ENCODE data around the gene PCDH19. TPM values are rescaled to one million over a fixed set of nuclear protein-coding genes. Genes with fewer than 3 reads are reported as not detected.

PCDH19 gene
- total RNA-seq, 1 donor from 2014 or later, result 0.27 TPM

DNA sequence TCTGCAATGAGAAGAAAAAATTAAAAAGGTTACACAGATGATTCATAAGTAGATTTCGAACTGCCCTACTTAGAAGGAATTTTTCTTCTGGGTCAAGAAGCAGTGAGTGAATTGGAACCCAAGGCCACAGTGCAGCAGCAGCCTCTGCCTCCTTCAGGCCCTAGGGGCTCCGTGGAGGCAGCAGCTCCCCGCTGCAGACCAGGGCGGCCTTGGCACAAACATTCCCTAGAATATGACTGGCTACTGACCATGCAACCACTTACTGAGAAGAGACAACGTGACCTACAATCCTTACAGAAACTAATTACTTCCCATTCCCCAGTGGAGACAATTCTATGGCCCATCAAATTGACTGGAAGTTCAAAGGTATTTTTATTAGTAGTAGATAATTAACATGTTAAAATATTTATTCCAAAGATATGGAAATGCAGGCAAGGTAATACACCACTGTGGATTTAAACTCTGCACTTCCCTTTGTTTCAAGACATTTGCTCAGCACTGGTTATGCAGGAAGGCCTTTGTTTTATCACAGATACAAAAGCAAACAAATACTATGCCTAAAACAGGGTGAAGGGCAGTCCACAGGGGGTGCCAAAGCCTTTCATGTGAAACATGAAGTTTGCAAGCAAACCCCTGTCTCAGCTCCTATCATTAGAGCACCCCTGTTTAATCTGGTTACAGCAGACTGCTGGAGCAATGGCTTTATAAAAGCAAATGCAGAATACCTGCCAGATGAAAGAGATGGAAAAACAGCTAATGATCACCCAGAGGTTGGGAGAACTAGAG, 59.2 kb downstream of the PCDH19 start:
- no peak for ATAC-seq
- Histone ChIP-seq H3K36me3 (no peaks in the 10 kb centered on the region), H3K27ac (no peak overlapping the region), H3K27me3 (ENCODE audit: low read depth) (no peaks in the 10 kb centered on the region), H3K9me3 (no peaks in the 10 kb centered on the region), H3K4me1 (no peaks in the 10 kb centered on the region), H3K4me3 (no peak overlapping the region)
- TF ChIP-seq, protein P1, sequence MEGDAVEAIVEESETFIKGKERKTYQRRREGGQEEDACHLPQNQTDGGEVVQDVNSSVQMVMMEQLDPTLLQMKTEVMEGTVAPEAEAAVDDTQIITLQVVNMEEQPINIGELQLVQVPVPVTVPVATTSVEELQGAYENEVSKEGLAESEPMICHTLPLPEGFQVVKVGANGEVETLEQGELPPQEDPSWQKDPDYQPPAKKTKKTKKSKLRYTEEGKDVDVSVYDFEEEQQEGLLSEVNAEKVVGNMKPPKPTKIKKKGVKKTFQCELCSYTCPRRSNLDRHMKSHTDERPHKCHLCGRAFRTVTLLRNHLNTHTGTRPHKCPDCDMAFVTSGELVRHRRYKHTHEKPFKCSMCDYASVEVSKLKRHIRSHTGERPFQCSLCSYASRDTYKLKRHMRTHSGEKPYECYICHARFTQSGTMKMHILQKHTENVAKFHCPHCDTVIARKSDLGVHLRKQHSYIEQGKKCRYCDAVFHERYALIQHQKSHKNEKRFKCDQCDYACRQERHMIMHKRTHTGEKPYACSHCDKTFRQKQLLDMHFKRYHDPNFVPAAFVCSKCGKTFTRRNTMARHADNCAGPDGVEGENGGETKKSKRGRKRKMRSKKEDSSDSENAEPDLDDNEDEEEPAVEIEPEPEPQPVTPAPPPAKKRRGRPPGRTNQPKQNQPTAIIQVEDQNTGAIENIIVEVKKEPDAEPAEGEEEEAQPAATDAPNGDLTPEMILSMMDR (IDR thresholded peaks at IDR 0.05), result no peak
- DNase-seq, result no peak
- intact Hi-C loops (cut with DNase I), result no loop called here

DNA sequence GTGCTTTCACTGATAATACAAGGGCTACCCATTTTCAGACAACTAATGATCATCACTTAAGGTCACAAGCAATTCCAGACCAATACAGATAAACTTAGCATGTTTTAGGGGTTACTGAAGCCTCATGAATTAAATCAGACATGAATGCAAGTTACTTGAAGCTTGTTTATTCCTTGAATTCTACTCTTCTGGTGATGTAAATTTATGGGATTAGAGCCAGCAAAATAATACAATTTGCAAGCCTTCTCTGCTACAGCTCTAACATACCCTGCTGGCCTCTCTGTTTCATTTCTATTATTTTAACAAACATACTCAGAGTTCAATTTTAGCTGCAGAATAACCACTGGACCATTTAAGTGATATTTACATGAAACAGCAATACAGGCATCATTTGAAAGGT, 60.7 kb downstream of the PCDH19 start:
- Histone ChIP-seq H3K27me3 (ENCODE audit: low read depth) (no peaks in the 10 kb centered on the region), H3K9me3 (no peaks in the 10 kb centered on the region), H3K36me3 (no peaks in the 10 kb centered on the region), H3K4me3 (no peak overlapping the region), H3K27ac (no peak overlapping the region), H3K4me1 (no peaks in the 10 kb centered on the region)
- intact Hi-C loops (cut with DNase I), result no loop called here
- DNase-seq (no peak), ATAC-seq (no peak)
- TF ChIP-seq, protein P1 (IDR thresholded peaks at IDR 0.05), result no peak

DNA sequence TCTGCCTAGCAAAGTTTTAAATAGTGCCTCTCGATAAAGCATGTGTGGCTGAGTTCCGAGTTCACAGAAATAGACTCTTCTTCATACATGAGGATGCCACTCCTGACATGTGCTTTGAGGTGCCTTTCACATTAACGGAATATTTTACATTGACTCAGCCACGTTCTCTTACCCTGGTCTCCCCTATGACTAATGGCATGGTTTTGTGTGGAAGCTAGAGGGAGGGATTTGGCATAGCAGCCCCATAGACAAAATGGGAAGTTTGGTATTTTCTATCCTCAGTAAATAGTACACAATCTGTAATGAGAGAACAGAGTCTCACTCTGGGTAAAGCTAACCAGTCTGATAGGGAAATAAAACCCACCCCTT, 68.9 kb downstream of the PCDH19 start:
- intact Hi-C loops (cut with DNase I), result no loop called here
- no peak for ATAC-seq

DNA sequence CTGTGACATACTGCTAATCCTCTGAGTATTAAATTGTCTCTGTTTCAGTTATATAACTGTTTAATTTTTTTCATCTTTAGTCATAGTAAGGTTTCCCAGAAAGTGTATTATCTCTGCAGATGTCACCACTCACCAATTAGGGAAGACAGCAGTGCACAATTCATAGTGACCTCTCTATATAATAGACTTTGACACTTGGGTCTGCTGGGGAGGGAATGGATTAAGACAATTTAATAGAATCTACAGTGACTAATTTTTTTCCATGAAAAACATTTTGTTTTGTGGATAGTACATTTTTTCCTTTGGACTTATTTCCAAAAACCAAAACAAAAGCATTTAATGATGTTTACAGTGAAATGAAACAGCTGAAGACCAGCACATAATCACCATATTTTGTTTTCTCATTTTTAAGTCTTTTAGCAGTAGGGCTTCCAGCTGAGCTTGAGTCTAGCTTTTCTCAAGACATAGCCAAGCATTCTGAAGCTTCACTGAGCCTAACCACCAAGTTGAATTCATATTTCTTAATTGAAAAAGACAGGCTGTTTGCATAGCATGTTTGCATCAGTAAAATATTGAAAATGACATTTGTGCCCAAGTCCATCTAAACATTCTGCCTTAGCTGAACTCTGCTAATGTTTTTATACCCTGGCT, 69.5 kb downstream of the PCDH19 start:
- intact Hi-C loops (cut with DNase I), result no loop called here
- DNase-seq (no peak), ATAC-seq (no peak)
- Histone ChIP-seq H3K36me3 (no peaks in the 10 kb centered on the region), H3K27ac (no peak overlapping the region), H3K9me3 (no peaks in the 10 kb centered on the region), H3K4me1 (no peaks in the 10 kb centered on the region), H3K27me3 (ENCODE audit: low read depth) (no peaks in the 10 kb centered on the region), H3K4me3 (no peak overlapping the region)
- TF ChIP-seq, protein P1 (IDR thresholded peaks at IDR 0.05), result no peak

More for the DNA sequence above, 68.9 kb downstream of the PCDH19 start:
- H3K36me3 ChIP-seq, result no peaks in the 10 kb centered on the region
- H3K9me3 ChIP-seq, result no peaks in the 10 kb centered on the region
- no peaks in the 10 kb centered on the region for H3K4me1 ChIP-seq
- no peak overlapping the region for H3K4me3 ChIP-seq
- H3K27me3 ChIP-seq (ENCODE audit: low read depth), result no peaks in the 10 kb centered on the region
- no peak overlapping the region for H3K27ac ChIP-seq
- DNase-seq, result no peak
- TF ChIP-seq, protein P1 (IDR thresholded peaks at IDR 0.05), result no peak

DNA sequence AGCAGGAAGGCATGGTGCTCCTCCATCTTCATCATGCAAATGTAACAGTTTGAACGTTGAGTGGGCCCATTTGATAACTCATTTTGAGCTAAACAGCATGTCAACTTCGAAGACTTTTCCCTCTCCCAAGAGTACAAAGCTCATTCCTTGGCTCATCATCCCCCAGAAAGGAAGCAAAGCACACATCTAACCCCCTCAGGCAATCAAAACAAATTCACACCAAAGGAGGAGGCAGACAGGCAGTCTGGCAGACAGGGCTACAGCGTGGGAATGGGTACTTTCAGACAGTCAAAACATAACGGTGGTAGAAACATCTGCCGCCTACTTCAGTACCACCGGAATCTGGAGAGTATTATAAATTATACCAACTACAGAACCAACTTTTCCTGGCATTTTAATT, 81.7 kb downstream of the PCDH19 start:
- intact Hi-C loops (cut with DNase I), result no loop called here
- DNase-seq, result no peak
- Histone ChIP-seq H3K27ac (no peak overlapping the region), H3K27me3 (ENCODE audit: low read depth) (no peaks in the 10 kb centered on the region), H3K4me3 (no peak overlapping the region), H3K9me3 (no peaks in the 10 kb centered on the region), H3K4me1 (no peaks in the 10 kb centered on the region), H3K36me3 (no peaks in the 10 kb centered on the region)
- TF ChIP-seq, protein P1 (IDR thresholded peaks at IDR 0.05), result no peak
- no peak for ATAC-seq
